HEK293 (cell line): ENCODE data around the gene CFAP58.

ENCODE experiments used
- CTCF ChIA-PET: fragments of 350-600 bp; formaldehyde crosslinking; extraction: SDS; loops from one replicate; lab custom pipeline; 2021; ENCODE audit warnings: antibody characterized with exemption; lab: Yijun Ruan, JAX
- POLR2A ChIA-PET: fragments of 300-600 bp; formaldehyde crosslinking; extraction: SDS; loops from one replicate; lab custom pipeline; 2020; ENCODE audit warnings: antibody characterized with exemption, inconsistent platforms; lab: Yijun Ruan, JAX
- H3K27ac ChIP-seq: fragments of 200-500 bp; sonication (Bioruptor generic); 2 replicates; pipeline ENCODE4 v1.5.1; 2014; ENCODE audit warnings: low read depth, low read length, control low read depth, inconsistent platforms; ENCODE audit errors: extremely low read depth
- H3K36me3 ChIP-seq, 2 experiments: fragments of 200-500 bp in 1 of 2; sonication (Bioruptor generic) in 1 of 2; 1 replicate in 1 of 2; 2 replicates in 1 of 2; pipeline ENCODE4 v1.5.1; 2014 to 2017; ENCODE audit warnings: inconsistent platforms in 2 of 2, low read length in 2 of 2; ENCODE audit not compliant: control insufficient read depth in 2 of 2, insufficient read depth in 1 of 2
- H3K4me1 ChIP-seq: fragments of 200-500 bp; sonication (Bioruptor generic); 2 replicates; pipeline ENCODE4 v1.5.1; 2014; ENCODE audit warnings: mild to moderate bottlenecking, low read length, inconsistent platforms; ENCODE audit not compliant: control insufficient read depth, insufficient read depth
- H3K4me3 ChIP-seq: 2 replicates; pipeline ENCODE4 v1.5.1; 2011; ENCODE audit warnings: low read depth, mild to moderate bottlenecking, control low read depth, low read length, moderate library complexity
- H3K9me3 ChIP-seq: fragments of 200-500 bp; sonication (Bioruptor generic); 2 replicates; pipeline ENCODE4 v1.5.1; 2014; ENCODE audit warnings: low read depth, low read length, inconsistent platforms; ENCODE audit not compliant: control insufficient read depth, insufficient read depth
- AEBP2 ChIP-seq: fragments of 450-650 bp; formaldehyde crosslinking; IDR thresholded peaks from 2 replicates; pipeline ENCODE4 v1.5.1; 2016; ENCODE audit warnings: missing biosample characterization, missing genetic modification characterization, borderline replicate concordance
- GFI1B ChIP-seq: fragments of 450-650 bp; formaldehyde crosslinking; IDR thresholded peaks from 2 replicates; pipeline ENCODE4 v1.5.1; 2016; ENCODE audit warnings: missing biosample characterization, missing genetic modification characterization
- HOXC10 ChIP-seq: sonication (generic); formaldehyde crosslinking; IDR thresholded peaks from 2 replicates; pipeline ENCODE4 v1.8.1; 2023; ENCODE audit warnings: mild to moderate bottlenecking, missing genetic modification reagents
- HOXD13 ChIP-seq: sonication (generic); formaldehyde crosslinking; IDR thresholded peaks from 2 replicates; pipeline ENCODE4 v1.8.0; 2022; ENCODE audit warnings: missing genetic modification reagents, borderline replicate concordance
- MEIS1 ChIP-seq: sonication (generic); formaldehyde crosslinking; IDR thresholded peaks from 2 replicates; pipeline ENCODE4 v1.8.1; 2022; ENCODE audit warnings: missing genetic modification reagents, mild to moderate bottlenecking, borderline replicate concordance
- PRDM2 ChIP-seq: fragments of 450-650 bp; formaldehyde crosslinking; IDR thresholded peaks from 2 replicates; pipeline ENCODE4 v1.5.1; 2016; ENCODE audit warnings: missing biosample characterization, missing genetic modification characterization, borderline replicate concordance
- PRDM4 ChIP-seq: fragments of 450-650 bp; formaldehyde crosslinking; IDR thresholded peaks from 2 replicates; pipeline ENCODE4 v1.5.1; 2017; ENCODE audit warnings: missing biosample characterization, missing genetic modification characterization
- RBAK ChIP-seq: fragments of 450-650 bp; formaldehyde crosslinking; IDR thresholded peaks from 2 replicates; pipeline ENCODE4 v1.5.1; 2016; ENCODE audit warnings: missing biosample characterization, missing genetic modification characterization
- SP2 ChIP-seq: fragments of 450-650 bp; formaldehyde crosslinking; IDR thresholded peaks from 2 replicates; pipeline ENCODE4 v1.5.1; 2016; ENCODE audit warnings: missing biosample characterization, missing genetic modification characterization
- TRIM28 ChIP-seq: IDR thresholded peaks from 2 replicates; pipeline ENCODE4 v1.6.1; 2011; ENCODE audit warnings: low read length, control low read depth, borderline replicate concordance
- TSHZ1 ChIP-seq: fragments of 450-650 bp; formaldehyde crosslinking; IDR thresholded peaks from 2 replicates; pipeline ENCODE4 v1.5.1; 2016; ENCODE audit warnings: missing biosample characterization, missing genetic modification characterization, borderline replicate concordance
- ZNF146 ChIP-seq: fragments of 450-650 bp; formaldehyde crosslinking; IDR thresholded peaks from 2 replicates; pipeline ENCODE4 v1.5.1; 2016; ENCODE audit warnings: missing biosample characterization, missing genetic modification characterization
- ZNF157 ChIP-seq: fragments of 450-650 bp; formaldehyde crosslinking; IDR thresholded peaks from 2 replicates; pipeline ENCODE4 v1.5.1; 2016; ENCODE audit warnings: missing biosample characterization, missing genetic modification characterization
- ZNF488 ChIP-seq: fragments of 450-650 bp; formaldehyde crosslinking; IDR thresholded peaks from 2 replicates; pipeline ENCODE4 v1.5.1; 2016; ENCODE audit warnings: missing biosample characterization, missing genetic modification characterization
- ZNF544 ChIP-seq: fragments of 450-650 bp; formaldehyde crosslinking; IDR thresholded peaks from 2 replicates; pipeline ENCODE4 v1.5.0; 2017; ENCODE audit warnings: missing biosample characterization, missing genetic modification characterization
- ZNF654 ChIP-seq: fragments of 450-650 bp; formaldehyde crosslinking; IDR thresholded peaks from 2 replicates; pipeline ENCODE4 v1.5.1; 2016; ENCODE audit warnings: low read depth, missing biosample characterization, missing genetic modification characterization
- ZNF677 ChIP-seq: fragments of 450-650 bp; IDR thresholded peaks from 2 replicates; pipeline ENCODE4 v1.5.0; 2018; ENCODE audit warnings: missing biosample characterization, mild to moderate bottlenecking, missing genetic modification characterization, moderate library complexity
- ZNF785 ChIP-seq: fragments of 450-650 bp; formaldehyde crosslinking; IDR thresholded peaks from 2 replicates; pipeline ENCODE4 v1.5.1; 2016; ENCODE audit warnings: missing biosample characterization, missing genetic modification characterization
- ZXDB ChIP-seq: fragments of 450-650 bp; formaldehyde crosslinking; IDR thresholded peaks from 2 replicates; pipeline ENCODE4 v1.5.1; 2016; ENCODE audit warnings: missing biosample characterization, missing genetic modification characterization

CFAP58 gene

GRCh38 chr10:104427989-104428388 lies 74.4 kb downstream of the CFAP58 start:
- CTCF ChIA-PET: no interaction called here
- Histone ChIP-seq H3K36me3 (no peaks in the 10 kb centered on the region), H3K9me3 (no peaks in the 10 kb centered on the region), H3K27ac (no peak overlapping the region)
- TF ChIP-seq PRDM2 (no peak), ZNF654 (tag by site-specific recombination) (no peak), ZNF157 (no peak), RBAK (tag by site-specific recombination) (no peak)
- TF ChIP-seq, all 188 proteins: peak for 0
- POLR2A ChIA-PET: no interaction called here
- H3K4me3 ChIP-seq: no peak overlapping the region
- no peaks in the 10 kb centered on the region for H3K4me1 ChIP-seq

GRCh38 chr10:104429846-104430245 lies 76.2 kb downstream of the CFAP58 start:
- Histone ChIP-seq H3K9me3 (no peaks in the 10 kb centered on the region), H3K4me3 (no peak overlapping the region), H3K36me3 (no peaks in the 10 kb centered on the region), H3K4me1 (no peaks in the 10 kb centered on the region), H3K27ac (no peak overlapping the region)
- no peak for TF ChIP-seq AEBP2
- TF ChIP-seq ZNF677 (tag by site-specific recombination): no peak
- no peak for TF ChIP-seq ZNF157
- ChIA-PET CTCF (interaction anchor here (0.6 to 0.7 kb wide), 2 partner anchors 181 to 236 kb away, joined by 3 to 4 read pairs; no protein-coding TSS in a partner anchor), POLR2A (no interaction called here)

GRCh38 chr10:104430360-104430759 lies 76.7 kb downstream of the CFAP58 start:
- no peak overlapping the region for H3K4me3 ChIP-seq

More at GRCh38 chr10:104430360-104430759, 76.7 kb downstream of the CFAP58 start:
- H3K36me3 ChIP-seq: no peaks in the 10 kb centered on the region
- no peak overlapping the region for H3K27ac ChIP-seq
- POLR2A ChIA-PET: no interaction called here
- no peak for TF ChIP-seq ZNF544 (tag by site-specific recombination)
- no peak for TF ChIP-seq ZNF146 (tag by site-specific recombination)
- no peak for TF ChIP-seq ZNF785 (tag by site-specific recombination)
- TF ChIP-seq HOXD13 (CRISPR knock-in tag): no peak
- TF ChIP-seq HOXC10: no peak
- TF ChIP-seq PRDM4: no peak
- no peak for TF ChIP-seq ZXDB (tag by site-specific recombination)
- TF ChIP-seq MEIS1 (CRISPR knock-in tag): no peak
- no peak for TF ChIP-seq TRIM28
- no peak for TF ChIP-seq GFI1B (tag by site-specific recombination)
- TF ChIP-seq SP2 (tag by site-specific recombination): no peak
- no peak for TF ChIP-seq ZNF488 (tag by site-specific recombination)
- no peak for TF ChIP-seq TSHZ1
- CTCF ChIA-PET: no interaction called here
- no peaks in the 10 kb centered on the region for H3K9me3 ChIP-seq
- no peaks in the 10 kb centered on the region for H3K4me1 ChIP-seq
